SW480 (cell line): ENCODE results near the gene MAGI1.
"Not testable (repeated sequence)": the region's sequence is repeated elsewhere in the genome, so short reads cannot be mapped to it uniquely, and the experiment has no call there.

Experiments
- DNase-seq: peaks from one replicate; pipeline ENCODE4 v3.0.0-alpha.2; 2016; ENCODE audit warnings: low spot score

The MAGI1 gene

DNA sequence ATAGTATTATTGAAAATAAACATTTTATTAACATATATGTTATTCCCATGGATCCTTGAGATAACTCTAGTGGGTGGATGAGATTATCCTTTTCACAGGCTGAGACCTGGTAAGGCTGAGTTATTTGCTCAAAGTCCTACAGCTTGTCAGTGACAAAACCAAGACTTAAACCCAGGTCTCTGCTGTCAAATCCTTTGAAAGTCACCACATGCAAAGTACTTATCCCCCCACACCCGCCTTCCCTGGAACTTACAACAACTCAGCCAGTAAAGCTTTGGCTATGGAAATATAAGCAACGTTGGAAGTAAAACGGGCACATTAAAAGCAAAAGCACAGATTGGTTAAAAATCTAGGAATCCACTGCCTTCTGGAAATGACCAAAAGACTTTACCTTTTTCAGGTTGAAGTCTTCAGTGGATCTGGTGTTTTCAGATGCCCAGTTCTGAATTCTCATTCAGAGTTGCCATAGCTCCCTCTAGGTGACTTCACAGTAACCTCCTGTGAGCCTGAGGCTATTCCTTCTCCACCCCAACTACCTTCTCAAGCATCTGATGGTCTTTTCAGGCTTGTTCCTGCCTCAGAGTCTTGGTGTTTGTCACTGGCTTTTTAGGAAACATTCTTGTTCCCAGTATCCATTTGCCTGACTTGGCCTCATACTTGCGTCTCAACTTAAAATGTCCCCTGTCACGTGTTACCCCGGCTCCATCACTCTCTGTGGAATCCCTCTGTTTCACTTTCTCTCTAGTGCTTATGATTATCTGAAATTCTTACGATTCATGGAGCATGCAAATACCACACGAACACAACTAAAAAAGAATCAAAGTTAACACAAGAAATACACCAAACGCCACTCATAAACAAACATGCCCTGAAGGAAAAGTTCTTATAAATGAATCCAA lies 131.2 kb downstream of the MAGI1 start:
- no peak for DNase-seq

DNA sequence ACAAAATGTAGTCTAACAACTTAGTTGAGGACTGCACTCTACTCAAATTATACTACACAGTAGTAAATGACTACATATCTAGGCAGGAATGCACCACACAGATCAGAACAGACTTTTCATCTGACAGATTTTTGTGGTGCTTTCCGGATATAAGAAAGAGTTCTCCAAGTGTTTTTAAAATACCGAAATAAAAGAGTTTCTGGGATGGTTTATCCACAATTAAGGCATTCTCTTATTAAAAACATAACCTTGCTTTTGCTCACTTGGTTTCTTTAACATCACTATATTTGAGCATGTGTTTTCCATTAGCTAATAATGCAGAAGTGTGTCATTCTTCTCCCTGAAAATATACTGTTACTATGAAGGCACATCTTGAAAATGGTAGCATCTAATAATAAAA lies 132.9 kb downstream of the MAGI1 start:
- DNase-seq: no peak

DNA sequence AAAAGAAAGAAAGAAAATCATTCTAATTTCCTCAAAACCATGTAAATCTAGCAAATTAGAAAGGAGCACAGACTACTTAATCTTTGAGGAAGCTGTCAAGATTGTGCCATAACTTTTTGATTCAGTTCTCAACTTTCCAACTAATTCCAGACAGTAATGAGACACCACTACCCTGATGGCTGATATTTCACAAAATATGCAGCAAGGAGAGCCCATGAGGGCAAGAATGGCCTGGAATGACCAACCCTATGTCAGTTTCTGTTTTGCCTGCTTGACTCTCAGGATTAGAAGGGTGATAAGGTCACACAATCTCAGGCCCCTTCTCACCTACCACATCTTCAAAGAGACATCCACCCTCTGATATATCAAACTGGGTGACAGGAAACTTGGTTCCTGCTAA lies 134.7 kb downstream of the MAGI1 start:
- DNase-seq: no peak

DNA sequence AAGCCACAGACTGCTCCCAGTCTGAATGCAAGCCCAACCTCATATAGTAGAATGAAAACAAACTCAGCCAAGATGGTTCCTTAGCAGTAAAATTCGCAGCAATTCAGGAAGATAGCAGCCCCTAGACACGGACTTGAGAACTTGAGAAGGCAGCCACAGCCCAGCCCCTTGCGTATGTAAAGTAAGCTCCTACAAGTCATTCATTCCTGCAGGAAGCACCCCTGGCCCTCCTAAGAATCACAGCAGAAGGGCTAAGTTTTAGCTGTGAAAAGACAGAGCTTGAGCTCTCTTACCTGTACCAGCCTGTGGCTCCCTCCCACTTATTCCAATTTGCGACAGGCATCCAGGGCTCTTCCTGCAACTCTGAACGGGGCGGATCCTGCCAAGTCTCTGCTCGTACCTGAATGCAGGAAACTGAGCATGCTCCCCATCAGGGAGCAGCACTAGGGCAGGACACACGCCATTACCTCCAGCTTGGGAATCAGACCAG lies 136.4 kb downstream of the MAGI1 start:
- DNase-seq: no peak

DNA sequence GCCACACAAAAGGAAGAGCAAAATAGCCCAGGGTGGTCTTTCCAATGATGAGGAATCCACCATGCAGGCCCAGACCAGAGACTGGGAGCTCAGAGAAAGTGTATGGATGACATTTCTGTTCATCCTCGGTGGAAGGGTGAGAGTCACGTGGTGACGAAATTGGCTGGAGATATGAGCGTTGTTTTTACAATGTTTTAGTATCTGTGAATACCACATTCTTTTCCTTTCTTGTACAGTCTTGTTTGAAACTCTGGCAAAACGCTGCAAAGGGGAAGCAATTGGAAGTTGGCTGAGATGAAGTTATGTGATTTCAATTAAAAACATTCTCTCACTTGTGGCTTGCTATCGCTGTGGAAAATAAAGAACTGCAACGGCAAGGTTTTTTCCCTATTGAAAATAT lies 137.5 kb downstream of the MAGI1 start:
- no peak for DNase-seq

DNA sequence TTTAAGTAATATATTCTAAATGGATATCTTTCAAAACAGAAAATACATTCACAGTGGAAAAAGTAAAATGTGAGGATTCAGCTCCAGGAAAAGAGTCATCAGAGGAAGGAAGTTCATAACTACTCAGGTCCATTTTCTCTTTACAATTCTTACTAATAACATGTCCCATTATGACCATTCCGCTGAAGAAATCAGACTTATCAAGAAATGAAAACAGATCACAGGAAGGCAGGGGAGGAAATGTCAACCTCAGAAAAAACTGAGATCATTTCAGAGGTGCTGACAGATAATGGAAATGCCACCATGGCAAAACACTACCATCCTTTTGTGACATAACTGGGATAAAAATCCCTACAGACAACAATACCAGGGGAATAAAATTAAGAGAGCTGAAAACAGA lies 139.5 kb downstream of the MAGI1 start:
- DNase-seq: no peak

DNA sequence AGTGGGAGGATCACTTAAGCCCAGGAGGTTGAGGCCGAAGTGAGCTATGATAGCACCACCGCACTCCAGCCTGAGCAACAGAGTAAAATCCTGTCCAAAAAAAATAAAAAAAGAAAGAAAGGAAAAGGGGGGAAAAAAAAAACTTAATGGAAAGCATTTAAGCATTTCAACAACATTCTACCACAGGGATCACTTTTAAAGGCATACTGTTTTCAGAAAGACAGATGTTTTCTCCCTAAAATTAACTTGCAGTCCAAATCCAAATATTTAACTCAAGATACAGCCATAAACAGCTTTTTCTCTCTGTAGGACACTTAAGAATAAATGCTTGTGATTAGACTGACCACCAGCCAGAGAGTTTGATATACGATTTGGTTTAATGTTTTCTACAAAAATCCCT lies 141.0 kb downstream of the MAGI1 start:
- no peak for DNase-seq

DNA sequence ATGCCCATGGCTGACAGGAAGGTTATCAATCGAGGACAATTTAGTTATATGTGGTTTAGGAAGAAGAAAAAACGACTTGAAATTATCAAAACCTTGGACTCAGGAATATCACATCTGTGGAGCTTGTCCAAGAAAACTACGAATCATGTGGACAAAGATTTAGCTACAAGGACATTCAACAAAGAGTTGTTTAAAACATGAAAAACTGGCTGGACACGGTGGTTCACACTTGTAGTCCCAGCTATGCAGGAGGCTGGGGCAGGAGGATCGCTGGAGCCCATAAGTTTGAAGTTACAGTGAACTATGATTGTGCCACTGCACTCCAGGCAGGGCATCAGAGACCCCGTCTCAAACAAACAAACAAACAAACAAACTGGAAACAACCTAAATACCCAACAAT lies 142.4 kb downstream of the MAGI1 start:
- DNase-seq: no peak

DNA sequence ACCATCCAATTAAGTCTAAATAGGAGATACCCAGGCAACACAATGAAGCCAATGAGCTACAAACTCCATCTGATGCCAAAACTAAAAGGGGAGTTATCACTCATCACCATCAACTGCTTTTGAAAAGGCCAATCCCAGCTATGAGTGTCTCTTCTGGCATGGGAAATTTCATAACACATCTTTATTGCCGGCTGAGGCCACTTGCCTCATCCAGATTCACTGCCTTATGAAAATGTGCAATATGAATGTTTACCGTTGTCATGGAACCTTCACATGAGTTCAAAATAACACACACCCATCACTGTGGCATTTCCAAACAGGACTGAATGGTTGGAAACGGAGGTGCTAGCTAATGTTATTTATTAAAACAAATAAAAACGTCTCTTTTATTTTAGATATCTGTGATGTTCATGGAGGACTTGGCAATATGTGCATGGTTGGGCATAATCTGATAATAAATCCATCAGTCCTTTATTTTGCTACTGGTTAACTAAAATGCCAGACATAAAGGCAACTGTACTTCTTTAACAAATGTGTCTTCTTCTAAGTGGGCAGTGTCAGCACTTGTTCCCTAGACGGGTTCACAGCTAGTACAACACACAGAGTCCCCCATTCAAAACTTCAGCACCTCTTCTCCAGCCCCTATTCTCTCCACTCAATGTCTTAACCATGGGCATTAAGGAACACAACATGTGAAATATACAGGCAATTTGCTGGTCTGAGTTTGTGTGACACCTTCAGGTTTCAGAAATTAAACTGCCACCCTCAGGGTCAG lies 143.9 kb downstream of the MAGI1 start:
- DNase-seq: no peak

DNA sequence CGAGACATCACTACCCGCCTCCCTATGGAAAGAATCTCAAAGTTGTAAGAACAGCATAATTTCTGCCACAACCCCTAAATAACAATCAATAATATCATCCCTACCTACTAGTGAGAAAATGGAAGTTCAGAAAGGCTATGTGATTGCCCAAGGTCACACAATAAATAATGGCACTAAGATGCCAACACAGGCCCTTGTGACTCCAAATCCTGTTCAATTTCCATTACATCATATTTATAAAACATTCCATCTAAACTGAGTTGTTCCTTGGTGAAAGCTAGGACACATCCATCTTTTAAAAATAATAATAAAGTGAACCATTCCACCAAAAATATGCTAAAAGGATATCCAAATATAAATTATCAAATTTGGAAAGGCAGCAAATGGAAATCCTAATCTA lies 144.6 kb downstream of the MAGI1 start:
- DNase-seq: no peak

DNA sequence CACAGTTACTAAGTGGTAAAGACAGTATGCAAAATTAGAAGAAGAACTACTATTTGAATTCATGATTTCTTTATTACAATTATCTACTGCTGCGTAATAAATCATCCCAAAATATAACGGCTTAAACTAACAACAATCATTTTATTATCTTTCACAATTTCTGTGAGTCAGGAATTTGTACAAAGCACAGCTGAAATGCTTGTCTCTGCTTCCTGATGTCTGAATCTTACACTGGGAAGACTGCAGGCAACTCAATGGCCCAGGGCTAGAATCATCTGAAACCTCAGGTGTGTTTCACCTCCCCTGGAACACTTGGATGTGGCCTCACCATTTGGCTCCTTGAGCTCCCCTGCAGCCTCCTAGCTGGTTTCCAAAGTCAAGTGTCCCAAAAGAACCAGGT lies 145.1 kb downstream of the MAGI1 start:
- DNase-seq: no peak

DNA sequence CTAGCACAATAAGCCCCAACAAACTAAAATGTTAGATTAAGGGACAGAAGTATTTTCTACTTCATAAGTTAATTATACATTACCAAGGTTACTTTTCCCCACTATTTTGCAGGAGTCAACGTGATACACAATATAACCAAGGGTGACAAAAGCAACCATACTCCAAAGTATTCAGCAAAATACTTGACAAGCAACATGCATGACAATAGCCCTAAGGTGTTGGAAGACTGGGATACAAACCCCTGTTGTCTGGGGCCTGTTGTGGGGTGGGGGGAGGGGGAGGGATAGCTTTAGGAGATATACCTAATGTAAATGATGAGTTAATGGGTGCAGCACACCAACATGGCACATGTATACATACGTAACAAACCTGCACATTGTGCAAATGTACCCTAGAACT lies 147.2 kb downstream of the MAGI1 start:
- DNase-seq: not testable (repeated sequence)

DNA sequence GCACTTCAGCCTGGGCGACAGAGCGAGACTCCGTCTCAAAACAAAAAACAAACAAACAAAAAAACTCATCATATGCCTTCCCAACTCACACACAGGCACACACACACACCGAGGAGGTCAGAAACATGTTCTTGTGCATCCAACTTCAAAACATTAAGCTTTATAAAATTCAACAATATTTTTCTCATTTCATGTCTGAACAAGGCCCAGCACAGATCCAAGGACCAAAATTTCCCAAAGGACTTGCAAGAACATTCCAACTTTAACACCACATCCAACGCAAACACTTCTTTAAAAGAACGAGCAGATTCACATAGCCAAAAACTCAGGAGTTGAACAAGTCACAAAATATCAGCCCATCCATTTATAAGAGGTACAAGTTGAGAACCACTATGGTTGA lies 148.4 kb downstream of the MAGI1 start:
- no peak for DNase-seq

DNA sequence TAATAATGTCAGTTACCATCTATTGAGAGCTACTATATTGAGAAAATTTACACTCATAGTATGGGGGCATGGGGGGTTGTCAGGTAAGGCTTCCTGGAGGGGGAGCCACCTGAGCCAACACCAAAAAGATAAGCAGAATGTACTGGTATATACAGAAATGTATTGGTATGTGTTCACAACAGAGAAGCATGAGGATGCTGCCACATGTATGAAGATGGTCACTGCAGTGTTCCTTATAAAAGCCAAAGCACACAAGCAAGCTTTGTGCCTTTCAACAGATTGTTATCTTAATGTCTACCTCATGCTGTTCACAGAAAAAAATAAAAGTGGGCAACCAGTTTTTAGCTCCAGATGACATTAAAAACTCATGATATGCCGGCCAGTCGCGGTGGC lies 149.0 kb downstream of the MAGI1 start:
- no peak for DNase-seq

DNA sequence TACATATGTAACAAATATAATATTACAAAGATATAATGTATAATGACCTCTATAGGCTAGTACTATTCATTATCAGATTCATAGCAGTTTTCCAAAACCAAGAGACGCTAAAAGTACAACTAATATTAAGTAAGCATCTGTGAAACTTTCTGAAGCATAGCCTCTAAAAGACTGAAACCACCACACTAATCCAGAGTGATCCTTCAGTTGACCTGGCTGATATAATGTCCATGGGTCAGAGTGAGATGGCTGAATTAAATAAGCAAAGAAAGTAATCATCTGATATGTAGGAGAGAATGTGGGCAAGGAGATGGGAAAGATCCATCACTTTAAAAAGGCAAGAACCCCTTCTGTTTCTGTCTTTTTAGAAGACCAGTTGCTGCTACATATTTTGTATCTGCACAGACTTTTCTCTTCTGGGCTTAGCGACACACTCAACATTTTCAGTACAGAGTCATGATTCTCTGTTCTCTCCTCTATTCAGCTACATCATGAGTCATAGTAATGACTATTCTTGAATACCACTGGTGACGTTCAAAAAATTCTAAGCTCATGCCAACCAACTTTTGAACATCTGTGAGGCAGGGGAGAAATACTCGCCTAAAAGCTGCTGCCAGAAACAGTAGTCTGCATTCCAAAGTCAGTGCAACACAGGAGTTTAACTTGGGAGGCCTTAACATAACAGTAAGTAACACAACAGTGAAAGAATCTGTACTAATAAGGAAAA lies 149.6 kb downstream of the MAGI1 start:
- DNase-seq: no peak

DNA sequence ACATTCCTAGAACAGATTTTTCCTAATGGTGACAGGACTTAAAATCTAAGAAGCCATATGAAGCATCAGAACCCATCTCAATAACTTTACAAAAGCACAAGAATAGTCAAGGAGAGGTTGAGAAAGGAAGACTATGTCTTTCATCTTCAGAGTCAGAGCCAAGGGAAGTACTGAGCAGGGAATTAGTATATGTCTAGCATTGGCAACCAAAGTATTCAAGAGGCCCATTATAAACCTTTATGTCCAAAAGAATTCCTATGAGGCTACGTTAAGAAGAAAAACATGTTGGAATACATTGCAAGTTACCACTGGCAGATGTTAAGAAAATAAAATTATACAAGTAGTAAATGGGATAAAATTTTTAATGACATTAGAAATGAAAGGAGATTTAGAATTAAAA lies 150.5 kb downstream of the MAGI1 start:
- no peak for DNase-seq

DNA sequence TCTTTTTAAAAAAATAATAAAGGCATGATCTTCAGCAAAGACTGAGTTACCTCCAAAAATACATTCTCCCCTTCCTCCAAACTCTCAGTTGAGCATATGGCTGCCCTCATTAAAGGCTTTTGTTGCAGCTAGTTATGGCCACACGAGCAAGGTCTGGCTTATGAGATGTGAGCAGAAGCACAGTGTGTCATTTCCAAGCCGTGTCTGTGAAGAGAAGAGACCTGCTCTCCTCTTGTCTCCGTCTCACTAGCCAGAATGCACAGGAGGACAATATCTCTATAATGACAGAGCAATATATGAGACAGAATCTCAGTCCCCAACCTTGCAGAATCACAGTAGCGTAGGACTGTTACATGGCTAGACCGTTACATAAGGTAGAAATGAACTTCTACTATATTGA lies 152.3 kb downstream of the MAGI1 start:
- DNase-seq: no peak

DNA sequence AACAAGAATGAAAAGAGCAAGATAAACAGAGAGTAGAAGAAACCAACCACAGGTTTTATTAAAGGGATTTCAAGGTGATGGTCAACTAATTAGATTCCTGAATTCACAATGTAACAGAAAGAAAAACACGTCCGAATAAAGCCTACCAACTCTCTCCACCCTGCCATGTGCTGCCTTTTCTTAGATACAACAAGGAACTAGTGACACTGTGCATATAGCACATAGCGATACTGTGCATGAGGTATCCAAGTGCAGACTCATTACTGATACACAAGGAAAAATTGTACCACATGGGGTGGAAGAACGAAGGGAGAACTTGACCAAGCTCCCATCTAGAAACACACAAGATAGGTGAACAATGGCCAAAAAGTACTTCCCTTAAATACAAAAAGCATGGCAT lies 154.6 kb downstream of the MAGI1 start:
- DNase-seq: no peak

DNA sequence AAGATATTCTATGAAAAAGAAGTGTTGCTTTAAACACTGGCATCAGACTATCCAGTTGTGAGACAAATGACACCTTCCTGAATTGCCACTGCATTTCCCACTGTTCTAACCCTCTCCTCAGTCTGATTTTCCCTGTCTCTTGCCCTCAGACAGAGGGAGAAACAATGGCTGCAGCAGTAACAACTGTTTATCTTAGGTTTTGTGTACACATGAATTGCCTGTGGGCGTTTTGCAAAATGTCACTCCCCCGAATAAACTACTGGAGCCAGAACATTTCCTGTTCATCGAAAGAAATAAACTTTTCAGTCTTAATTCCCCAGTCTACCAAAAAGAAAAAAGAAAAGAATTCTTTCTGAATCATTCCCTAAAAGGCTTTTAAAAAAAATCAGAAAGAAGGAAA lies 155.1 kb downstream of the MAGI1 start:
- DNase-seq: no peak

DNA sequence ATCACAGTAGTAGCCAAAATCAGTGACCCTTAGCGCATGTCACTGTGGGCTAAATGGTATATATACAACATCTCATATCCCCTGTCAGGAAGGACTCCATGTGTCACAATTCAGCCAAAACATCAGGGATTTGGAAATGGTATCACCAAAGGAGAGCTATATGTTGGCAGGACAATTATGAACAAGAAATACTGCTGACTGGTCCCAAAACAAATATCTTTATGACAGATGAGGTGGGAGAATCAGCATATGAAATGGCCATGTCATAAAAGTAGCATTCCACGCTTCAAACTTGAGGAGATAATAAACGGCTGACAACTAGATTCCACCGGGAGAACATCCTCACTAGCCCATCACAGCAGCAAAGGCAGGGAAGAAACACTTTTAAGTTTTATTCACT lies 158.4 kb downstream of the MAGI1 start:
- DNase-seq: no peak

DNA sequence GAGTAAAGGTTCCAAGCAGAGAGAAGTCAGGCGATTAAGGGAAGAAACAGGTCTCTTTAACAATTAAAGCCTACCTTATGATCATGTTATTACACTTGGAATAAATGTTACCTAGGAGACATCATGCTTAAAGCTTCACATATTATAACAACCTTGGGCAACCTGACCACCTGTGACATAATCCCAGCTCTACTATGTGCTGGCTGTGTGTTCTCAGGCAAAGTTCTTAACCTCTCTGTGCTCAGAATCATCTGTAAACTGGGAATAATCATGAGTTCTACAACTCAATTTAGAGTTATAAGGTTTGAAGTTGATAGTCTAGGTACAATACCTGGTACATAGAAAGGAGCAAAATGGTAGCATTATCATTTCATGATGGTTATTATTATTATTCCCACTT lies 159.3 kb downstream of the MAGI1 start:
- no peak for DNase-seq

DNA sequence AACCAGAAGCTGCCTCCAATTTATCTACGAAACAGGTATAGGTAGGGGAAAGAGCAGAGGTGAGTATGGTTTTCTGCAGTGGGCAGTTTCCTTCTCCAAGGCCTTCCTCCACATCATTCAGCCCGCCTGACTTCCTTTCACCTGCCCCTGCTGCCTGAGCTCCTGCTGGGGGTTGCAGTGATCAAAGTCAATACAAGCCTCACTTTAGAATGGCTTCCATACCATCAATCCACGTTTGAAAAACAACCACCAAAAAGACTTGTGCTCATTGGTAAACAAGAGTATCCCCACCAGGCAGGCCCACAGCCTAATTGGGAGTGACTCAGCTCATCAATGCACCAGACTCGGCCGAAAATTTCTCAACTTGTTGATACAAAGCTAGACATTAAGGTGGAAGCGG lies 159.9 kb downstream of the MAGI1 start:
- no peak for DNase-seq

DNA sequence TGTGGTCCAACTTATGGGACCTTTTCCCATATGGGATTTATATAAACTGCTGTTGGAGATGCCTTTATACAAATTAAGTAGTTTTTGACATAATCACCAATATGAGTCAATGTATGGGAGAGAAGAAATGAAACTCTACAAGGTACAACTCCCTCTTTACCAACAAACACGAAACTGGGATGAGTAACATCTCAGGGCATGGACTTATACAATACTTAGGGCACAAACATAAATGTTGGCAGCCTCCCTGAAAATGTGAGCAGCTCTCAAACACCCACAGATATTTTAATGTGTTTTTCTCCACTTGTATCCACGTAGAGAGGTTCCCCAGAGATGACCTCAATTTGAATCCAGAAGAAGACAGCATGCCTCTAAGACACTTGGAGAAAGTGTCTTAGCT lies 161.6 kb downstream of the MAGI1 start:
- DNase-seq: no peak
